K562 (cell line): ENCODE results near the gene PPP1R14B. TPM values are rescaled to one million over a fixed set of nuclear protein-coding genes. Genes with fewer than 3 reads are reported as not detected.

Experiments used
- ATAC-seq: fragments of 200-7000 bp; cut with Tn5 transposase; 3 replicates; pipeline ENCODE4 v1.9.1; 2020; ENCODE audit warnings: moderate library complexity
- BruUV-seq: library from RNA; stranded (reverse); fragments of 400-500 nt; replicated peaks from 2 replicates; lab custom pipeline; 2021; lab: Mats Ljungman, UMichigan
- CTCF ChIA-PET: fragments of 300-600 bp; formaldehyde crosslinking; extraction: SDS; loops from one replicate; lab custom pipeline; 2021; ENCODE audit warnings: low intra/inter-chr PET ratio; lab: Yijun Ruan, JAX
- POLR2A ChIA-PET: fragments of 300-600, 350-650 bp; sonication (Branson Sonifier 250); formaldehyde crosslinking; extraction: SDS; loops from one replicate; lab custom pipeline; 2021; ENCODE audit warnings: antibody characterized with exemption, inconsistent platforms; lab: Yijun Ruan, JAX
- DNase-seq, 4 experiments: peaks; one replicate each; pipeline versions ENCODE4 v3.0.0 to v3.0.0-alpha.2; 2011 to 2018; ENCODE audit warnings: low spot score in 3 of 4, mixed read lengths in 3 of 4; ENCODE audit errors: extremely low read depth in 1 of 4
- FAIRE-seq: peaks from 2 replicates; lab custom pipeline; 2011; peaks lifted over from hg19 to GRCh38; lab: Jason Lieb, UNC
- H2AFZ ChIP-seq: 2 replicates; pipeline ENCODE4 v1.6.0; 2011; ENCODE audit warnings: low read depth, low read length, control low read depth, inconsistent platforms
- H3K27ac ChIP-seq: fragments of 200-600 bp; 3 replicates; pipeline ENCODE4 v1.8.0; 2011; ENCODE audit warnings: low read depth, mild to moderate bottlenecking, control low read depth, inconsistent platforms, low read length, moderate library complexity, mixed read lengths; ENCODE audit errors: extremely low read depth
- H3K27me3 ChIP-seq, 2 experiments: fragments of 300-600 bp in 1 of 2; 2 replicates in 1 of 2; 3 replicates in 1 of 2; pipeline versions ENCODE4 v1.6.0 to v1.8.0; 2011; ENCODE audit warnings: inconsistent platforms in 2 of 2, low read length in 2 of 2, mild to moderate bottlenecking in 1 of 2, mixed read lengths in 1 of 2, moderate library complexity in 1 of 2; ENCODE audit not compliant: control insufficient read depth in 2 of 2, insufficient read depth in 2 of 2
- H3K36me3 ChIP-seq: fragments of 300-600 bp; 3 replicates; pipeline ENCODE4 v1.8.0; 2011; ENCODE audit warnings: mild to moderate bottlenecking, low read length, inconsistent platforms; ENCODE audit not compliant: control insufficient read depth, insufficient read depth
- H3K4me1 ChIP-seq, 2 experiments: fragments of 200-600 bp in 1 of 2; replicated peaks in 1 of 2; 2 replicates in 1 of 2; 3 replicates in 1 of 2; pipeline versions ENCODE4 v1.5.1 to v1.8.0; 2011; ENCODE audit warnings: inconsistent platforms in 2 of 2, low read length in 2 of 2, mild to moderate bottlenecking in 1 of 2, mixed read lengths in 1 of 2, moderate library complexity in 1 of 2; ENCODE audit not compliant: control insufficient read depth in 2 of 2, insufficient read depth in 2 of 2
- H3K4me2 ChIP-seq: 2 replicates; pipeline ENCODE4 v1.6.1; 2011; ENCODE audit warnings: low read length, control low read depth, inconsistent platforms, mixed read lengths; ENCODE audit not compliant: insufficient read depth
- H3K4me3 ChIP-seq: fragments of 200-600 bp; sonication (generic), shearing (Covaris generic); 2 replicates; pipeline ENCODE4 v1.5.1; 2016; ENCODE audit warnings: control low read depth, inconsistent platforms
- H3K79me2 ChIP-seq: fragments of 200-600 bp; 3 replicates; pipeline ENCODE4 v1.8.0; 2011; ENCODE audit warnings: low read length, inconsistent platforms; ENCODE audit not compliant: control insufficient read depth, insufficient read depth
- H3K9ac ChIP-seq, 2 experiments: 2 replicates each; pipeline versions ENCODE4 v1.6.0 to v1.6.1; 2011; ENCODE audit warnings: low read depth in 2 of 2, low read length in 2 of 2, control low read depth in 1 of 2, inconsistent platforms in 1 of 2, mild to moderate bottlenecking in 1 of 2, mixed read lengths in 1 of 2; ENCODE audit not compliant: insufficient read depth in 1 of 2
- H3K9me1 ChIP-seq: one replicate; pipeline ENCODE4 v1.6.0; 2011; ENCODE audit warnings: inconsistent platforms, mild to moderate bottlenecking, low read length, moderate library complexity; ENCODE audit not compliant: control insufficient read depth, insufficient read depth
- H3K9me3 ChIP-seq: replicated peaks from 2 replicates; pipeline ENCODE4 v1.5.1; 2011; ENCODE audit warnings: low read depth, low read length, inconsistent platforms; ENCODE audit not compliant: control insufficient read depth, insufficient read depth
- H4K20me1 ChIP-seq: replicated peaks from 2 replicates; pipeline ENCODE4 v1.6.1; 2011; ENCODE audit warnings: low read length, inconsistent platforms, mixed read lengths; ENCODE audit not compliant: control insufficient read depth, insufficient read depth
- CREM ChIP-seq: IDR thresholded peaks from 2 replicates; pipeline ENCODE4 v1.6.1; 2014; ENCODE audit warnings: antibody characterized with exemption, low read depth
- HNRNPL ChIP-seq: fragments of 200-400 bp; formaldehyde crosslinking; IDR thresholded peaks from 2 replicates; pipeline ENCODE4 v1.6.1; 2017; ENCODE audit warnings: low read depth, mild to moderate bottlenecking, low read length
- POLR2G ChIP-seq: fragments of 200-400 bp; formaldehyde crosslinking; IDR thresholded peaks from 2 replicates; pipeline ENCODE4 v1.6.1; 2017; ENCODE audit warnings: low read depth, mild to moderate bottlenecking, antibody characterized with exemption, low read length, moderate library complexity
- RBBP5 ChIP-seq: fragments of 200-600 bp; sonication (generic); IDR thresholded peaks from 2 replicates; pipeline ENCODE4 v1.6.1; 2012; ENCODE audit warnings: borderline replicate concordance, mild to moderate bottlenecking, low read length, control low read depth, inconsistent platforms; ENCODE audit not compliant: insufficient read depth, poor library complexity, severe bottlenecking
- SREBF2 ChIP-seq: sonication (generic); formaldehyde crosslinking; IDR thresholded peaks from 2 replicates; pipeline ENCODE4 v1.4.0; 2020; ENCODE audit warnings: mild to moderate bottlenecking, missing genetic modification reagents
- ZBTB43 ChIP-seq: sonication (generic); formaldehyde crosslinking; IDR thresholded peaks from 2 replicates; pipeline ENCODE4 v1.8.0; 2023; ENCODE audit warnings: mild to moderate bottlenecking, missing genetic modification reagents
- ZNF57 ChIP-seq: fragments of 450-650 bp; formaldehyde crosslinking; IDR thresholded peaks from 2 replicates; pipeline ENCODE4 v1.4.0; 2020; ENCODE audit warnings: mild to moderate bottlenecking, moderate library complexity
- WGBS: fragments of 100-300 bp; shearing (Covaris generic); methylation state at CpG from one replicate; pipeline ENCODE4 v1.1.6; 2016; ENCODE audit warnings: low coverage, mixed read lengths; ENCODE audit not compliant: insufficient coverage; ENCODE audit errors: missing lambda C conversion rate; 5-methylcytosine and 5-hydroxymethylcytosine counted together
- in situ Hi-C: fragments of 300-500 bp; cut with MboI; formaldehyde crosslinking; loops from 4 replicates; pipeline ENCODE4 v1.15.0; 2018; ENCODE audit warnings: inconsistent platforms, mixed read lengths
- intact Hi-C: fragments of 100-400 bp; cut with micrococcal nuclease; formaldehyde crosslinking; loops from 2 replicates; pipeline ENCODE4 v1.14.2; 2022
- polyA plus RNA-seq, 8 experiments: library from polyadenylated mRNA; depleted of rRNA in 4 of 8; stranded (reverse) in 5 of 8; unstranded in 3 of 8; fragments of >200 nt; fragmentation: Nextera tagmentation in 2 of 8; fragmentation: Illumina TruSeq in 1 of 8; extraction: Ambion mirVana in 2 of 8; extraction: Trizol in 1 of 8; gene quantifications; 2 replicates each; pipeline versions ENCODE4 v1.2.1 to v1.2.3, GENCODE V29; 2011 to 2014; ENCODE audit warnings: inconsistent platforms in 1 of 8, missing spikeins in 1 of 8
- total RNA-seq, 7 experiments: library from RNA; depleted of rRNA in 6 of 7; stranded (reverse); fragments of >200 nt in 6 of 7; fragmentation: Illumina TruSeq in 2 of 7; extraction: Trizol in 2 of 7; gene quantifications; 2 replicates each; pipeline versions ENCODE4 v1.2.1 to v1.2.3, GENCODE V29; 2011 to 2021; ENCODE audit warnings: low replicate concordance in 1 of 7

The PPP1R14B gene
- total and polyA plus RNA-seq, 9 of the 15 experiments (the other 6 are each of a cell fraction or from before 2014, with no cell fraction given), result 7.7 to 566 (median 212) TPM

DNA sequence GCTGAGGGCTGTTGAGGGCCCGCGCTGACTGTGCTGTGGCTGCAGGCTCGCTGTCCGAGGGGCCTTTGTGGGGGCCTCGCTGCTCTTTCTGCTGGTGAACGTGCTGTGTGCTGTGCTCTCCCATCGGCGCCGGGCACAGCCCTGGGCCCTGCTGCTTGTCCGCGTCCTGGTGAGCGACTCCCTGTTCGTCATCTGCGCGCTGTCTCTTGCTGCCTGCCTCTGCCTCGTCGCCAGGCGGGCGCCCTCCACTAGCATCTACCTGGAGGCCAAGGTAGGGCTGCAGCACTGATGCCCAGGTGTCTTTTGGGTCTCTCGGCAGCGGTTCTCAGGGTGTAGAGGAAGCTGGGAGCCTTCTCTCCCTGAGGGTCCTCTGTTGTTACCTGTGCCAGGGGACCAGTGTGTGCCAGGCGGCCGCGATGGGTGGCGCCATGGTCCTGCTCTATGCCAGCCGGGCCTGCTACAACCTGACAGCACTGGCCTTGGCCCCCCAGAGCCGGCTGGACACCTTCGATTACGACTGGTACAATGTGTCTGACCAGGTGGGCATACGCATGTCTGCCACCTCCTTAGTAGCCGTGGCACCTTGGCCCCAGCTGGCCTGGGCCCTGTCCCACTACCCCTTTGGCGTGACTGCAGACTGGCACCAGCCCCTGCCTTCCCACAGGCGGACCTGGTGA is 41.1 kb upstream of the PPP1R14B start:
- FAIRE-seq (no peak), DNase-seq (no peak), ATAC-seq (no peak)
- Histone ChIP-seq H3K27me3 (peaks cover 5 to 17% of the 10 kb centered on the region in 2 experiments; a peak in 4 of 5 replicates), H3K36me3 (no peaks in the 10 kb centered on the region), H3K4me2 (no peak overlapping the region), H2AFZ (no peak overlapping the region), H3K4me1 (peaks cover 7 to 64% of the 10 kb centered on the region in 2 experiments; a peak in 4 of 5 replicates), H4K20me1 (no peaks in the 10 kb centered on the region), H3K9me3 (no peaks in the 10 kb centered on the region), H3K27ac (no peak overlapping the region), H3K9me1 (no peaks in the 10 kb centered on the region), H3K79me2 (peaks cover 12% of the 10 kb centered on the region; the same call in 1 of the 3 replicates), H3K9ac (peak overlapping the region in 1 of 2 experiments; percentile 75; a peak in 1 of 4 replicates), H3K4me3 (no peak overlapping the region)
- intact Hi-C loops, result no loop called here
- ChIA-PET POLR2A (interaction anchor here (0.9 to 1.4 kb wide), 4 partner anchors 14 to 82 kb away, joined by 3 to 8 read pairs (median 4); partner anchors contain the start of gene FERMT3), CTCF (no interaction called here)
- WGBS, result 81% methylated on average over 28 of the region's 33 CpGs
- TF ChIP-seq SREBF2 (no peak), HNRNPL (peak; percentile 60; the same call in 1 of the 2 replicates), POLR2G (peak; percentile 58; the same call in 1 of the 2 replicates)
- in situ Hi-C loops, result no loop called here
- BruUV-seq, result no TSS peak

DNA sequence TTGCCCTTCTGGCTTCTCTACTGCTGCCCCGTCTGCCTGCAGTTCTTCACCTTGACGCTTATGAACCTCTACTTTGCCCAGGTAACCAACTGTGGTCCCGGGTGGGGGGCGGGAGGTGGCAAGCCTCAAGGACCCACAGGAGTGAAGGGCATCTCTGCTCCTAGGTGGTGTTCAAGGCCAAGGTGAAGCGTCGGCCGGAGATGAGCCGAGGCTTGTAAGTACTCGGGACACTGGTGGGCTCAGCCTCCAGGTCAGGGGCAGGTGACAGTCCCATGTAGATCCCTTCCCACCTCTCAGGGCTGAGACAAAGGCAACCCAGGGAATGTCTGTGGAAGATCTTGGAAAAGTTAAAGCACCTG is 40.0 kb upstream of the PPP1R14B start:
- Histone ChIP-seq H3K9me3 (no peaks in the 10 kb centered on the region), H3K36me3 (peaks cover 4% of the 10 kb centered on the region; the same call in 1 of the 3 replicates), H3K9ac (peak overlapping the region in 1 of 2 experiments; percentile 93; a peak in 2 of 4 replicates), H2AFZ (no peak overlapping the region), H4K20me1 (no peaks in the 10 kb centered on the region), H3K4me3 (no peak overlapping the region), H3K27ac (no peak overlapping the region), H3K27me3 (peaks cover 0 to 7% of the 10 kb centered on the region in 2 experiments; a peak in 1 of 5 replicates), H3K9me1 (no peaks in the 10 kb centered on the region), H3K79me2 (peaks cover 12% of the 10 kb centered on the region; the same call in 1 of the 3 replicates), H3K4me1 (peaks cover 7 to 54% of the 10 kb centered on the region in 2 experiments; a peak in 4 of 5 replicates), H3K4me2 (no peak overlapping the region)
- ChIA-PET CTCF (no interaction called here), POLR2A (interaction anchor here (0.6 to 0.9 kb wide), 2 partner anchors 17 to 36 kb away, joined by 3 to 8 read pairs; no protein-coding TSS in a partner anchor)
- DNase-seq, result no peak
- BruUV-seq, result no TSS peak
- FAIRE-seq, result no peak
- in situ Hi-C loops, result no loop called here
- no peak for ATAC-seq
- intact Hi-C loops, result no loop called here
- WGBS, result 73% methylated on average over 7 of the region's 9 CpGs
- TF ChIP-seq ZBTB43 (no peak), RBBP5 (no peak), CREM (no peak), ZNF57 (CRISPR knock-in tag) (no peak)
